Measurements from ENCODE around the gene ATP10B.

DNA sequence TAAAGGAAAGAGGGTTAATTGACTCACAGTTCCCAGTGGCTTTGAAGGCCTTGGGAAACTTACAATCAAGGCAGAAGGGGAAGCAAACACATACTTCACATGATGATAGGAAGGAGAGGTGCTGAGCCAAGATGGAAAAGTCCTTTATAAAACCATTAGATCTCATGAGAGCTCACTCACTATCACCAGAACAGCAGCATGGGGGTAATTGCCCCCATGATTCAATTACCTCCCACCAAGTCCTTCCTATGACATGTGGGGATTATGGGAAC is 330.7 kb downstream of the ATP10B start:
- TF ChIP-seq POLR2AphosphoS5 (IDR thresholded peaks at IDR 0.05; ENCODE audit: low read depth, low read length) (no peak), POLR2A (IDR thresholded peaks at IDR 0.05; ENCODE audit: low read depth, low read length) (no peak), POU2F2 (IDR thresholded peaks at IDR 0.05; ENCODE audit: low read depth, low read length) (no peak), TAF1 (IDR thresholded peaks at IDR 0.05; ENCODE audit: low read depth, low read length) (no peak), SPI1 (IDR thresholded peaks at IDR 0.05; ENCODE audit: low read depth, low read length) (no peak), PAX5 (IDR thresholded peaks at IDR 0.05; ENCODE audit: insufficient read depth, low read length, severe bottlenecking) (no peak)

Measured in GM12891 (cell line).